Kidney capillary endothelial cell (primary cell): ENCODE results near the gene KIF26A.
"Not testable (repeated sequence)": the region's sequence is repeated elsewhere in the genome, so short reads cannot be mapped to it uniquely, and the experiment has no call there.

Experiments
- DNase-seq: peaks from one replicate; pipeline ENCODE4 v3.0.0-alpha.2; 2018; ENCODE audit warnings: low spot score

Gene KIF26A

DNA sequence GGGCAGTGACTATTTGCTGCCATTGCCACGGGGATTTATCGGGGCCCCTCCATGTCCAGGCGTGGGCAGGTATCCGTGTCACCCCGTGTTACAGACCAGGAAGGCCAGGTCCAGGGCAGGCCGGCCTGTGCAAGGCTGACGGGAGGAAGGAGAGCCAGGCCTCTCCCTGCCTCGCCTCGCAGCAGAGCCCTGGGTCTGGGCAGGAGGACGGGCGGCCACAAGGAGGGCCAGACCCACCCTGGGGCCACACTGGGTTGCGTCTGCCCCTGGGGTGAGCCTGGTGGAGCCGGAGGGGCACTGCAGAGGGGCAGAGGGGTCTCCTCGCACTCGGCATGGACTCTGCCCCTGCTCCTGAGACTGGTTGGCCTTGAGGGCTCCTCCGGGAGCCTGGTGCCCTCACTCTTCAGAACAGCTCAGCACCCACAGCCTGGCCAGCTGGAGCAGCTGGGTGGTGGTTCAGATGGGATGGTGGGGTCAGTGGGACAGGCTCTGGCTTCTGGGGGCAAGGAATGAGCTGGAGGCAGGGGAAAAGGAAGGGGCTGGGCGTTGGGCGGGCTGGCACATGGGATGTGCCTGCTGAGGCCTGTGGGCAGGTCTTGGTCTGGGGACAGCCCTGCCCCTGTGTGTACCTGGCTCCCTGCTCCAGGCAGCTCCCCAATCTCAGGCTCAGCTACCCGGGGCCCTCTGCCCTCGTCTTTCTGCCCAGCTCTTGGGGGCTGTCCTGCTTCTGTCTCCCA, 53.9 kb downstream of the KIF26A start:
- no peak for DNase-seq

DNA sequence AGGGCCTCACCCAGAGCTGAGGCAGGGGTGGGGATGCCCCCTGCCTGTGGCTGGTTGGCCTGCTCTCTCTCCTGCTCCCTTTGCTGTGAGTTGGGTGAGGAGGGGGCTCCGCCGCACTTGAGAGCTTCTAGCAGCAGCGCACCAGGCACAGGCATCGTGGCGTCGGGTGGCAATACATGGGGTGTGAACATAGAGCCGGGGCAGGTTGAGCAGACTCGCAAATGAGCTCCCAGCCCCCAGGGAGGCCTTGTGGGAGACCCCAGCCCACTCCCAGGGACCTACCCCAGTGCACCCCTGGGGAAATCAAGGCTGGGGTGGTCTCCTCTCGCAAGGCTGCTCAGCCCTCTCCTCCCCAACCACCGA, 54.5 kb downstream of the KIF26A start:
- no peak for DNase-seq

DNA sequence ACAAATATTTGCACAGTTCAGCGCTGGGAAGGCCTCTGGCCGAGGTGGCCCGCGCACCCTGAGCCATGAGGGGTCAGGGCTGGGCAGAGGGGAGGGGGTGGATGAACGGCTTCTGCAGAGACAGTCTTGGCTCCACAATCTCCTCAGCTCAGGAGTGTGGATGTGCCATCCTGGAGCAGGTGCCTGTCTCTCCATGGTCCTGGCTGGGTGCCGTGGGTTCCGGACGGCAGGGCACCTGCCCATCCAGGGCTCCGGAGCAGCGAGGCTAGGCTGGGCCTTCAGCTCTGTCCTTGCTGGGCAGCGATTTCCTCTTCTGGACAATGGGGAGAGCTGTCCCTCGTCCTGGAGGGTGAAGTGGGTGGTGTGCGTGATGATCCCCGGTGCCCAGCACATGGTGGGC, 55.6 kb downstream of the KIF26A start:
- DNase-seq = no peak

DNA sequence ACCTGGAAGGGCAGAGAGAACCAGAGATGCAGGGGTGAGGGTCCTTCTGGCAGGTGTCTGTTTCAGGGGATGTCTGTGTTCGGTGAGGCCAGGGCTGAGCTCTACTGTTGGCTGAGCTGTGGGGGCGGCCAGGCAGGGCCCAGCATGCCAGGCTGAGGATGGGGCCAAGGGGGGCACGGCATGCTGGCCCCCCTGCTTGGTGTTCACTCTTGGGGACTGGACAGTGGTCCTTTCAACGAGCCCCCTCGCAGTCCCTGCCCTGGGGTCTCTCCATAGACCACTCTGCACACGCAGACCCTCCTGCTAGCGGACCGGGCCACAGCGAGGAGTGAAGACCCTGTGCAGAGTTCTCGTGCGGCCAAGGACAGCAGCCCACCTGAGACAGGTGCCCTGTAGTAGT, 56.3 kb downstream of the KIF26A start:
- no peak for DNase-seq

DNA sequence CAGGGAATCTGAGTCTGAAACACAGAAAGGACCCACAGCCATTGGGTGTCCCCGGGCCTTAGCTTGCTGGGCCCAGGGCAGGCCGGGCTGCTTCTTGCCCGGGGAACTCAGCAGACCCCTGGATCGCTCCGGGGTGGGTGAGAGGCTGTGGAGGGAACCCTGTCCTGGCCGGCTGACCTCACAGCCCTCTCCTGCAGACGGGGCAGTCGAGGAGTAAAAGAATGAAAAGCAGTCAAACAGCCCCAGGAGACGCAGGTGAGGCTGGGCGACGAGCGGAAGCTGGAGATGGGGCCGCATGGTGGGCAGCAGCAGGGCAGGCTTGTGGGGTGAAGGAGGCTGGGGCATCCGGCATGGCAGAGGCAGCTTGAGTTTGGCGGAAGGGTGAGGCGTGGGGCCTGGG, 57.0 kb downstream of the KIF26A start:
- no peak for DNase-seq

DNA sequence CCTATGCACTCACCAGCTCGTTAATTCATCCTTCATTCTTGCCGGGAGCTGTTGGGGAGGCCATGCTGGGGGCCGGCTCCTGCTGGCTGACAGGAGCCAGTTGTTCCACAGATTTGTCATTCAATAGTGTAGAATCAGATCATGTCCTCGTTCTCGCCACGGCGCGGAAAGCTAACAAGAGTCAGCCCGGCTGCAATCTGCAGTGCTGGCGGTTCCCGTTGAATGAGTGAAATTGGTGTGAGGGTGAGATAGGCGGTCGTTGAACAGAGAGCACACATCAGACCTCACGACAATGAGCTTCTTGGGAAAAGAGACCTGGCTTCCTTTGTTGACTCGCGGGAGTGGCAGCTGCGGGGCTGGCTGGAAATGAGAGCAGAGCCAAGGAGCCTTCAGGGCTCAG, 57.5 kb downstream of the KIF26A start:
- DNase-seq = no peak

DNA sequence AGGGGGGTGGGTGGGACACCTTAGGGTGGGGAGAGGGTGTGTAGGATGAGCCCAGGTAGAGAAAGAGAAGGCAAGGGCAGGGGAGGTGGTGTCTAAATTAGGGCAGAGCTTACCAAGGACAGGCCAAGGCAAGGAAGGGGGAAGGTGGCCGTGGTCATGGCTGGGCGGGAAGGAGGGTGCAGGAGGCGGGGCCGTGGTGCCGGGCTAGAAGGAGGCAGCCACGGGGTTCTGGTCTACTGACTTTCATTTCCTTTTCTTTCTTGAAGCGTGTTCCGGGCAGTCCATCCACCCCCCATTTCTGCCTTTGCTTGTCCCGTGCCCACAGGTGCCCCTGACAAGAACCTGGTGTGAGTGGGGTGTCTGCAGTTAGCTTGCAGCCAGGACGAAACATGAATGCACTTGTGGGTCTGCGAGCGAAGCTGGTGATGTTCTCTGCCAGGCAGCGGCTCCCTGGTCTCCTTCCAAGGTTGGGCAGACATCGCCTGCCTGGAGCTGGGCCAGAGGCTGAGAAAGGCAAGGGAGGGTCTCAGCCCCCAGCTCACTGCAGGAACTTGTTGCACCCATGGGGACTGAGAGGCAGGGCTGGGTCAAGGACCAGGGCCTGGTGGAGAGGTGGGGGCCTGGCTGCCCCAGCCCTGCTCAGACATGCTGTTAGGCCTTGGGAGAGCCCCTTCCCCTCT, 58.2 kb downstream of the KIF26A start:
- no peak for DNase-seq

DNA sequence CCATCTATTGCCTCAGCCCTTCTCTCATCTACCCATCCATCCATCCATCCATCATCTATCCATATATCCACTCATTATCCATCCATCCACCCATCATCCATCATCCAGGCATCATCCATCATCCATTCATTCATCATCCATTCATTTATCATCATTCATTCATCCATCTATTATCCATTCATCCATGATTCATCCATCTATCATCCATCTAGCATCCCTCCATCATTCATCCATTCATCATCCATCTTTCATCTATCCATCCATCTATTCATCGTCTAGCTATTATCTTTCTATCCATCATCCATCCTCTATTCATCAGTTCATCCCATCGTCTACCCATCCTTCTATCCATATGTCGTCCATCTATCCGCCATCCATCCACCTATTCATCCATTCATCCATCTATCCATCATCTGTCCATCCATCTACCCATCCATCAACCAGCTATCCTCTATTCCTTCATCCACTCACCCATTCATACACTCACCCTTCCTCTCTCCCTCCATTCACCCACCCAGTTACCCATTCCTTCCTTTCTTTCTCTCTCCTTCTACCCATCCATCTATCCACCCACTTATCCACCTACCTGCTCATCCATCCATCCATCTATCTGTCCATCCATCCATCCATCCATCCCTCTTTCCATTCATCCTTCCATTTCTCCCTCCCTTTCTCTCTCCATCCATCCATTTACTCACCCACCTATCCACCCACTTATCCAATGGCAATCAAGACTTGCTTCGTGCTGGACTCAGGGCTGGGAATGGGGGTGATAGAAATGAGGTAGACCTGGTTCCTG, 59.3 kb downstream of the KIF26A start:
- no peak for DNase-seq

DNA sequence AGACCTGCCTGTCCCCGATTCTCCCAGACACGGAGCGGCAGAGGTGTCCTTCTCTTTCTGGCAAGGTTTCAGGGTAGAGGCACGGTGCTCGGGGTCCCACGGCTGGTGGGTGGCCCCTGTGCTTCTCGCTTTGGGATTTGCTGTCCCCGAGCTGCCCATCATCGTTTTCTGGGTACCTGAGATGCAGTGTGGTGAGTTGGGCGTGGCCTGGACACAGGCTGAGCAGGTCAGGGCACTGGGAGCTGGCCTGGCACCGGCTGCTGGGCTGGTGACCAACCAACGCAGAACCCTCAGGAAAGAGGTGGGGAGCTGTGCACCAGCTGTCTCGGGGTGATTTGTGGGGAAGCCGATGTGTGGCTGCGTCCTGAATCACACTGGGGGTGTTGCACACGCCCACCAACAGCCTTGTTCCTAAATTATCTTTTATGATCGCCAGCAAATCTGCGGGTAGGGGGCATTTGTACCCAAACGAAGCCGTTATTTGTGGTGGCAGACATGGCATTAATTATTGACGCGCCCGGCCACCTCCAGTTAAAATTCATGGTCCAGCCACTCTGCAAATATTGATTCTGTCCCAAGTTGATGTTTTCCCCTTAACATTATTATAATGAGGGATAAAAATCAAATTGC, 61.0 kb downstream of the KIF26A start:
- DNase-seq = no peak

DNA sequence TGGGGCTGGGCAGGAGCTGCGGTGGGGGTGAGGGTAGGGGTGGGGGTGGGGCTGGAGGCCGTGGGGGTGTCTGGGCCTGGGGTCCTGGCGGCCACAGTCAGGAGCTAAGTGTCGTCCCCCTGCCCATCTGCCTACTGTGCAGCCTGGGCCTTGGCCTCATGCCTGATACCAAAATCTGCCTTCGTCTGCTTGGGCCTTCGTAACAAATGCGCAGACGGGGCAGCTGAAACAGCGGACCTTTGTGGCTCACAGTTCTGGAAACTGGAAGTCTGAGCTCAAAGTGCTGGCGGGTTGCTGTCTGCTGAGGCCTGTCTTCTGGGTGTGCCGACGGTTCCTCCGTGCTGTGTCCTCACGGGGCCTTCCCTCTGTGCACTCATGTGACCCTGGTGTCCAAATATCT, 61.7 kb downstream of the KIF26A start:
- DNase-seq = no peak

DNA sequence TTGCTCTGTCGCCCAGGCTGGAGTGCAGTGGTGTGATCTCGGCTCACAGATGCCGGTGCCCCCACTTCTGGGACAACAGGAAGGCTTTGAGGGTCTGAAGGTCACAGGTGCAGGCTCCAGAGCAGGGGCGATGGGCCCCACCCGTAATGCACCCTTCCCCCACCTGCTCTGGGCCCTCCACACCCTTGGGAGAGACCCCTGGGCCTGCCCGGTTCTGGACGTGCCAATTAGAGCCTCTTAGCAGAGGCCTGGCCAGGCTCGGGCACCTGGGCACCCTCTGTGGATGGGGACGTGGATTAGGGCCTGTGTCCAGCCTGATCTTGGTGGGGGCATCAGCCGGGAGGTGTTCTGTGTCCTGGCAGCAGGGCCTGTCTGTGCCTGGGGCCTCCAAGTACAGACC, 62.2 kb downstream of the KIF26A start:
- no peak for DNase-seq

DNA sequence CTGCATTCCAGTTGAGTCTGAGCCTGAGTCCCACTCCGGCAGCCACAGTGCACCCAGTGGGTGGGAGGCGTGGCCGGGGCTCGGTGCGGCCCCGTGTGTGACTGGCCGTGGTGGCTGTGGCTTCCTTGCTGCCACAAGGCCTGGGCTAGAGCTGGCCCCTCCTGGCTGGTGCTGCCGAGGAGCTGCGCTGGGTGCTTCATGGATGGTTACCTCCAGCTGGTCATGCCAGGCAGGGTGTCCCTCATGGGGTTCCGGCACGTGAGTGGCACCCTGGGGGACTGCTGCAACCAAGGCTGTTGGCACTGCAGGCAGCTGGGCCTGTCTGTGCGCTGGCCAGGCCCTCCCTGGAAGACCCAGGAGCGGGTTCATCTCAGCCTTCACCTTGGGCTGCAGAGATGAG, 62.7 kb downstream of the KIF26A start:
- no peak for DNase-seq

DNA sequence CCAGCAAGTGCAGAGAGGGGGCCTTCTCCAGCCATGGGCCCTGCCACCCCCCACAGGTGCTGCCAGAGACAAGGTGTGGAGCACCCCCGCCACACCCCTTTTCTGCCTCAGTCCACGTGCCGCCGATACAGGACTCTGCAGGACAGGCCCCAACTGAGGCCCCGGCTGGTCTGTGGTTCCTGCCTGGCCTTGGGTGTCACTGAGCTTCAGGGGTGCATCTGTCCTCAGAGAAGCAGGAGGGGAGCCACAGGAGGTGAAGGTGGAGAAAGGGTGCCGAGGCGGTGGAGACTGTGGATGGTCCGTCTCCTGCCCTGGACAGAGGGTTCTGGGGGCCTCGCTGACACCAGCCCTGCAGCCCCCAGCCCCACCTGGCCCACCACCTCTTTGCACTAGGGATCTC, 63.1 kb downstream of the KIF26A start:
- no peak for DNase-seq

DNA sequence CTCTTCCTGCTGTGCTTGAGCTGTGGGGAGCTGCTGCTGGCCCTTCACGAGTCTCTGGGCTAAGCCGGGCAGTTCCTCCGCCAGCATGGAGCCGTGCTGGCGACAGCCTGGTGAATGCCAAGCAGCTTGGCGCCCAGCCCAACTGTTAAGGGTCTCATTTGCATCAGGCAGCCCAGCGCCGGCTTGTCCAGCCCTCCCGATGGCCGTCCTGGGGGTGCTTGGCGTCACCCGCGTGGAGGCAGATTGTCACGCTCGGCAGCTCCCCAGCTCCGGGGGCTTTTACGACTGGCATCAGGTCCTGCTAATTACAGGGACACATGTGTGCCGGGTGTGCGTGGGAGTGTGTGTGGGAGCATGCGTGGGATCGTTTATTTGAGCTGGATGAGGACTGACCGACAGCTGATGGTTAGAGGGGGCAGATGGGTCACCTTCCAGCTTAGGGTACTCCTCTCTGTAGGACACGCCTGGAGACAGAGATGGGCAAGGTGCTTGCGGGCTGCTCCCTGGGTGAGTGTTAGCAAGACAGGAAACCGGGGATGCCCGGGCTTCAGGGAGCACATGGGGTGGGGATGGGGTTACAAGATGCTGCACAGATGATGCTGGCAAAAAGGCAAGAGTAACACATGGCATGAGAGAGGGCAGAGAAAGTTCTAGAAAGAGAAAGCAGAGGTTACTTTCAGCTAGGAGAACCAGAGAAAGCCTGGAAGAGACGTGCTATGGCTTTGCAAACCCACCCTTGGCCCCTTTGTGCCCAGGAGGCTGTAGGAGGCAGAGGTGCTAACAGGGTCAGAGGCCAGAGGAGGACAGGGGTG, 64.1 kb downstream of the KIF26A start:
- no peak for DNase-seq

DNA sequence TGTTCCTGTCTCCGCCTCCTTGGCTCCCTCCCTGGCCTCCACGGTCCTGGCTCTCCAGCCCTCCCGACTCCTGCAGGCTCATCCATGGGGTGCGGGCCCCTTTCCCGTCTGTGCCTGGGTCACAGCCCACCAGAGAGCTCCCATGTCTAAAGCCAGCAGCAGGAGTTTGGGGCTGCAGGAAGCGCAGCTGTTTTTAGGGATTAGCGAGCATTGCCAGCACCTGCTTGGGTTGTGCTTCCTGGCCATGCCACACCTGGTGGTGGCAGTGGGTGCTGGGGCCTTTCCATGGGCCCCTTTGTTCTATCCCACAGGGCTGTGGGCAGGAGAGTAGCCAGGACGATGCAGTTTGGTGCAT, 64.7 kb downstream of the KIF26A start:
- DNase-seq = no peak

DNA sequence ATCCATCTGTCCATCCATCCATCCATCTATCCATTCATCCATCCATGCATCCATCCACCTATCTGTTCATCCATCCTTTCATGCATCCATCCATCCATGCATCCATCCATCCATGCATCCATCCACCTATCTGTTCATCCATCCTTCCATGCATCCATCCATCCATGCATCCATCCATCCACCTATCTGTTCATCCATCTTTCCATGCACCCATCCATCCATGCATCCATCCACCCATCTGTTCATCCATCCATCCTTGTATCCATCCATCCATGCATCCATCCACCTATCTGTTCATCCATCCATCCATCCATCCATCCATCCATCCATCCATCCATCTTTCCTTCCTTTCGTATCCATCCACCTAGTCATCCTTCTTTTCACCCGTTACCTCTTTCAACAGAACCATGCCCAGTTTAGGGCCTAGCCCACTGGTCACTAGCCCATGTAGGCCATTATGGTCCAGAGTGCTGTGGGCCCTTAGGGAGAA, 66.3 kb downstream of the KIF26A start:
- DNase-seq = no peak

DNA sequence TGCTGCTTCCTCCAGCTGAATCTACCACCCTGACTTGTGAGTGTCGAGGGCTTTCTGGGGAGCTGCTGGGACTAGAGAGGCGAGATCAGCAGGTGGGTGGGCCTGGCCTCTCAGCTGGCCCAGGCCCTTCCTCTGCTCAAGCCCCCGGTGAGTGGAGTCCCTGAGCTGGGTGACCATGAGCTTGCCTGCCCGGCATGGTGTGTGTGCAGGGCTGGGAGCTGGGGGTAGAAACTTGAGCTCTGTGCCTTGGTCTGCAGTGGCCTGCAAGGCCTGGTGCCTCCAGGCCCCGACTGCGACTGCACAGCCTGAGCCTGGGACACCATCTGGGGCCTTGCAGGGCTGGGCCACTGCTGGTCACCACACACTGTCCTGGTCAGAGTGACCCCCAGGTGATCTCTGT, 67.4 kb downstream of the KIF26A start:
- no peak for DNase-seq

DNA sequence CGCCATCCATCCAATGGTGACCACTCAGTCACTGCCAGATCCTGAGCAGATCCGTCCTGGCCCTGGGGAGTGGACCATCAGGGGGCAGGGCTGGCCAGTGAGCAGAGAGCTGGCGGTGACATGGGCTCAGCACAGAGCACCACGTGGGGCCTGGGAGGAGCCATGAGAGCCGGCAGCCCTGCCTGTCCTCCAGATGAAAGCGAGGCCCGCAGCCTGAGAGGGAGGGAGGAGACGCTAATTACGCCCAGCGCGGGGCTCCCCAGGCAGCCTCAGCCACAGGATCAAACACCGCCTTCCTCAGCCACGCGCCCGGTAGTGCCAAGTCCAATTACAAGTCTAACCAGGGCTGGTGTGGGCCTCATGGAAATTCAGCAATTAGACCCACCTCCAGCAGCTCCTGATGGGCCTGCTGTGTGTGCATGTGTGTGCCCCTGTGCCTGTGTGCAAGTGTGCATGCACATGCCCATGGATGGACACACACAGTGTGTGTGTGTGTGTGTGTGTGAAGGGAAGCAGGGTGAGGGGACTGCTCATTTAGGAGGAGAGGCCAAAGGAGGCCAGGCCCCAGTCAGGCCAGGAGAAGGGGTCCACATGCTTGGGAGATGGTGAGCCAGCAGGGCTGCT, 68.0 kb downstream of the KIF26A start:
- DNase-seq = no peak

DNA sequence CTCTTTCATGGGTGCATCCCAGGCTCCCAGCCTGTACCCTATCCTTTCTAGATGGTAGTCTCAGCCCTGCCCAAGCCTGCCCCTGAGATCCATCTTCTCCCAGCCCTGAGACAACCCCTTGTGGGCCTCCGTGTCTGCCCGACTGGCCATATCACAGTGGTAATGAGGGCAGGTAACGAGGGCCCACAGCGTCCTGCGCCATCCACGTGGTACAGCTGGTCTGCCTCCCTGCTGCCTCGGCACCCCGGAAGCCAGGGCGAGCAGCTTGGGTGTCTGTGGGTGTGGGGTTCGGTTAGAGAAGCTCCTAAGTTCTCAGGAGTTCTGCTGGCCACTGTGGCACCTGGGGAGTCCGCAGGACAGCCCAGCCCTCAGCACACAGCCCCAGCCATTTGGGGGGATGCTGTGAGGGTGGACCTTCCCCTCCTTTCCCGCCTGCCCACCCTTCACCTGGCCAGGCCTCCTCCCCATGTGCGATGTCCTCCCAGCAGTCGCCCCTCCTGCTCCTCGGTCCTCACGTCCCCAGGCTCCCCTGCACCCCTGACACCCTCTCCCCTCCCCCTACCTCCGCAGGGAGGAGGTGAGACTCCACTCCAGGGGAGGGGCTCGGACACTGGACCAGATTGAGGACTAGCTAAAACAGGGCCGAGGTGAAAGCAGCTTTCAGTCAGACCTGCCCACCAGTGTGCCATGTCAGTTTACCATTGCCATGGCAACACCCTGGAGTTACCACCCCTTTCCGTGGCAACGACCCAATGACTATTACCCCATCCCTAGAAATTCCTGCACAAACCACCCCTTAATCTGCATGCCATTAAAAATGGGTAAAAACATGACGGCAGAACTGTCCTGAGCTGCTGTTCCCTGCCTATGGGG, 69.0 kb downstream of the KIF26A start:
- DNase-seq = no peak

DNA sequence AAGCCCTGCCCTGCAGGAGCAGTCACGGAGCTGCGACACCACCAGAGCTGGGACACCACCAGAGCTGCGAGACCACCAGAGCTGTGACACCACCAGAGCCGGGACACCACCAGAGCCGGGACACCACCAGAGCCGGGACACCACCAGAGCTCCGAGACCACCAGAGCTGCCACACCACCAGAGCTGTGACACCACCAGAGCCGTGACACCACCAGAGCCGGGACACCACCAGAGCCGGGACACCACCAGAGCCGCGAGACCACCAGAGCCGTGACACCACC, 69.6 kb downstream of the KIF26A start:
- not testable (repeated sequence) for DNase-seq

DNA sequence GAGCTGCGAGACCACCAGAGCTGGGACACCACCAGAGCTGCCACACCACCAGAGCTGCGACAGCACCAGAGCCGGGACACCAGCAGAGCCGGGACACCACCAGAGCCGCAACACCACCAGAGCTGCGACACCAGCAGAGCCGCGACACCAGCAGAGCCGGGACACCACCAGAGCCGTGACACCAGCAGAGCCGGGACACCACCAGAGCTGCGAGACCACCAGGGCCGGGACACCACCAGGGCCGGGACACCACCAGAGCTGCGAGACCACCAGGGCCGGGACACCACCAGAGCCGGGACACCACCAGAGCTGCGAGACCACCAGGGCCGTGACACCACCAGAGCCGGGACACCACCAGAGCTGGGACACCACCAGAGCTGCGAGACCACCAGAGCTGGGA, 69.9 kb downstream of the KIF26A start:
- DNase-seq = not testable (repeated sequence)
